GM10248 (cell line): ENCODE results near the gene SLC17A7.

Experiments
- CTCF ChIA-PET: fragments of 300-600 bp; sonication (Branson Sonifier 250); formaldehyde crosslinking; extraction: SDS; loops from one replicate; lab custom pipeline; 2021; ENCODE audit warnings: antibody characterized with exemption; lab: Yijun Ruan, JAX
- POLR2A ChIA-PET: fragments of 350-650 bp; sonication (Branson Sonifier 250); formaldehyde crosslinking; extraction: SDS; loops from one replicate; lab custom pipeline; 2020; ENCODE audit warnings: antibody characterized with exemption; lab: Yijun Ruan, JAX
- DNase-seq: peaks from one replicate; pipeline ENCODE4 v3.0.0; 2012; ENCODE audit errors: extremely low spot score
- CTCF ChIP-seq: IDR thresholded peaks from 2 replicates; pipeline ENCODE4 v1.5.1; 2012; ENCODE audit warnings: mild to moderate bottlenecking, low read depth; ENCODE audit errors: extremely low read depth, missing control alignments, control extremely low read depth

Gene SLC17A7

GRCh38 chr19:49407482-49408015 lies 33.8 kb downstream of the SLC17A7 start:
- ChIA-PET POLR2A (no interaction called here), CTCF (interaction anchor here (2.1 to 4.5 kb wide), 2 partner anchors 12 to 17 kb away, joined by 7 to 26 read pairs; no protein-coding TSS in a partner anchor)
- peak; percentile 37 for DNase-seq
- TF ChIP-seq CTCF: no peak

- ChIA-PET CTCF (interaction anchor here (1.0 to 4.5 kb wide), 4 partner anchors 13 to 106 kb away, joined by 3 to 26 read pairs (median 5); no protein-coding TSS in a partner anchor), POLR2A (no interaction called here)
- DNase-seq: no peak
- TF ChIP-seq CTCF: no peak
Observed at GRCh38 chr19:49407079-49407478, 34.2 kb downstream of the SLC17A7 start.

- no peak for DNase-seq
- no peak for TF ChIP-seq CTCF
- POLR2A ChIA-PET: no interaction called here
- CTCF ChIA-PET: interaction anchor here (0.7 to 1.4 kb wide), 9 partner anchors 12 to 85 kb away, joined by 3 to 4 read pairs (median 3); no protein-coding TSS in a partner anchor
Observed at GRCh38 chr19:49403404-49404187, 37.7 kb downstream of the SLC17A7 start.

GRCh38 chr19:49400029-49400428 lies 41.3 kb downstream of the SLC17A7 start:
- TF ChIP-seq CTCF: no peak
- CTCF ChIA-PET: interaction anchor here (1.9 kb wide), 1 partner anchor 9 kb away, joined by 8 read pairs; no protein-coding TSS in a partner anchor
- DNase-seq: no peak
- POLR2A ChIA-PET: no interaction called here

- no peak for TF ChIP-seq CTCF
- ChIA-PET POLR2A (no interaction called here), CTCF (no interaction called here)
- DNase-seq: no peak
Observed at GRCh38 chr19:49398931-49399330, 42.4 kb downstream of the SLC17A7 start.

GRCh38 chr19:49398001-49398615 lies 43.2 kb downstream of the SLC17A7 start:
- no peak for TF ChIP-seq CTCF
- POLR2A ChIA-PET: no interaction called here
- CTCF ChIA-PET: interaction anchor here (0.9 kb wide), 1 partner anchor 97 kb away, joined by 3 read pairs; no protein-coding TSS in a partner anchor
- no peak for DNase-seq
